Calu3 (cell line): ENCODE results near the gene TMEM150A. TPM values are rescaled to one million over a fixed set of nuclear protein-coding genes. Genes with fewer than 3 reads are reported as not detected.

Source experiments
- BruUV-seq: library from RNA; stranded (reverse); fragments of 400-500 nt; replicated peaks from 2 replicates; lab custom pipeline; 2021; lab: Mats Ljungman, UMichigan
- CTCF ChIA-PET: fragments of 300-600 bp; sonication (Branson Sonifier 250); formaldehyde crosslinking; loops from one replicate; lab custom pipeline; 2022; ENCODE audit warnings: antibody characterized with exemption; lab: Charles Lee
- DNase-seq: peaks from one replicate; pipeline ENCODE4 v3.0.0; 2022
- H3K27ac Mint-ChIP-seq: one replicate; pipeline ENCODE4 v1.8.0; 2022; ENCODE audit warnings: mixed read lengths; ENCODE audit not compliant: unreplicated experiment
- H3K27me3 Mint-ChIP-seq: one replicate; pipeline ENCODE4 v1.8.0; 2022; ENCODE audit warnings: mixed read lengths; ENCODE audit not compliant: unreplicated experiment
- H3K36me3 Mint-ChIP-seq: one replicate; pipeline ENCODE4 v1.8.0; 2022; ENCODE audit warnings: mild to moderate bottlenecking, moderate library complexity, mixed read lengths; ENCODE audit not compliant: insufficient read depth, unreplicated experiment
- H3K4me1 Mint-ChIP-seq: one replicate; pipeline ENCODE4 v1.8.0; 2022; ENCODE audit warnings: mild to moderate bottlenecking, low read depth, mixed read lengths; ENCODE audit not compliant: unreplicated experiment
- H3K4me3 Mint-ChIP-seq: one replicate; pipeline ENCODE4 v1.8.0; 2022; ENCODE audit warnings: mild to moderate bottlenecking, low read depth, moderate library complexity, mixed read lengths; ENCODE audit not compliant: unreplicated experiment
- H3K9me3 Mint-ChIP-seq: one replicate; pipeline ENCODE4 v1.8.0; 2022; ENCODE audit warnings: low read depth, mixed read lengths; ENCODE audit not compliant: unreplicated experiment
- CTCF ChIP-seq: fragments of 200-600 bp; IDR thresholded peaks from one replicate; pipeline ENCODE4 v1.8.0; 2022; ENCODE audit warnings: antibody characterized with exemption; ENCODE audit not compliant: unreplicated experiment
- intact Hi-C: fragments of 100-400 bp; cut with micrococcal nuclease; formaldehyde crosslinking; loops from one replicate; pipeline ENCODE4 v1.10.0; 2022; ENCODE audit not compliant: unreplicated experiment
- total RNA-seq: library from RNA; stranded (reverse); gene quantifications from 2 replicates; pipeline ENCODE4 v1.2.3, GENCODE V29; 2022

TMEM150A gene
- total RNA-seq, 1 experiment from 2014 or later: 12.1 TPM

GRCh38 chr2:85589982-85590791 lies 12.3 kb downstream of the TMEM150A start:
- H3K4me3 Mint-ChIP-seq: no peak overlapping the region

GRCh38 chr2:85589181-85589580 lies 13.3 kb downstream of the TMEM150A start:
- Mint-ChIP-seq H3K9me3 (no peaks in the 10 kb centered on the region), H3K36me3 (peaks cover 1% of the 10 kb centered on the region), H3K4me3 (no peak overlapping the region), H3K27ac (no peak overlapping the region), H3K4me1 (peaks cover 32% of the 10 kb centered on the region), H3K27me3 (no peaks in the 10 kb centered on the region)
- no peak for DNase-seq
- no TSS peak for BruUV-seq
- CTCF ChIA-PET: no interaction called here
- intact Hi-C loops: no loop called here
- no peak for TF ChIP-seq CTCF

More at GRCh38 chr2:85589982-85590791, 12.3 kb downstream of the TMEM150A start:
- H3K27ac Mint-ChIP-seq: no peak overlapping the region
- intact Hi-C loops: no loop called here
- no TSS peak for BruUV-seq
- no peaks in the 10 kb centered on the region for H3K27me3 Mint-ChIP-seq
- no peak for TF ChIP-seq CTCF
- H3K4me1 Mint-ChIP-seq: peaks cover 27% of the 10 kb centered on the region
- peaks cover 11% of the 10 kb centered on the region for H3K36me3 Mint-ChIP-seq
- CTCF ChIA-PET: no interaction called here
- no peak for DNase-seq
- no peaks in the 10 kb centered on the region for H3K9me3 Mint-ChIP-seq

GRCh38 chr2:85588645-85589044 lies 13.9 kb downstream of the TMEM150A start:
- H3K4me3 Mint-ChIP-seq: no peak overlapping the region
- peaks cover 32% of the 10 kb centered on the region for H3K4me1 Mint-ChIP-seq
- H3K27me3 Mint-ChIP-seq: no peaks in the 10 kb centered on the region
- H3K27ac Mint-ChIP-seq: no peak overlapping the region
- no peak for TF ChIP-seq CTCF
- DNase-seq: no peak
- H3K9me3 Mint-ChIP-seq: no peaks in the 10 kb centered on the region
- no peaks in the 10 kb centered on the region for H3K36me3 Mint-ChIP-seq
- CTCF ChIA-PET: no interaction called here
- BruUV-seq: no TSS peak
- intact Hi-C loops: no loop called here

- intact Hi-C loops: no loop called here
- CTCF ChIA-PET: no interaction called here
- no peaks in the 10 kb centered on the region for H3K27me3 Mint-ChIP-seq
- H3K4me1 Mint-ChIP-seq: peaks cover 32% of the 10 kb centered on the region
- no peak for TF ChIP-seq CTCF
- H3K9me3 Mint-ChIP-seq: no peaks in the 10 kb centered on the region
- H3K4me3 Mint-ChIP-seq: no peak overlapping the region
- no peak for DNase-seq
- no peak overlapping the region for H3K27ac Mint-ChIP-seq
- no peaks in the 10 kb centered on the region for H3K36me3 Mint-ChIP-seq
- no TSS peak for BruUV-seq
Observed at GRCh38 chr2:85588236-85588635, 14.3 kb downstream of the TMEM150A start.
